ENCODE data around the gene PILRA.
"Not testable (repeated sequence)": the region's sequence is repeated elsewhere in the genome, so short reads cannot be mapped to it uniquely, and the experiment has no call there.

Gene PILRA

DNA sequence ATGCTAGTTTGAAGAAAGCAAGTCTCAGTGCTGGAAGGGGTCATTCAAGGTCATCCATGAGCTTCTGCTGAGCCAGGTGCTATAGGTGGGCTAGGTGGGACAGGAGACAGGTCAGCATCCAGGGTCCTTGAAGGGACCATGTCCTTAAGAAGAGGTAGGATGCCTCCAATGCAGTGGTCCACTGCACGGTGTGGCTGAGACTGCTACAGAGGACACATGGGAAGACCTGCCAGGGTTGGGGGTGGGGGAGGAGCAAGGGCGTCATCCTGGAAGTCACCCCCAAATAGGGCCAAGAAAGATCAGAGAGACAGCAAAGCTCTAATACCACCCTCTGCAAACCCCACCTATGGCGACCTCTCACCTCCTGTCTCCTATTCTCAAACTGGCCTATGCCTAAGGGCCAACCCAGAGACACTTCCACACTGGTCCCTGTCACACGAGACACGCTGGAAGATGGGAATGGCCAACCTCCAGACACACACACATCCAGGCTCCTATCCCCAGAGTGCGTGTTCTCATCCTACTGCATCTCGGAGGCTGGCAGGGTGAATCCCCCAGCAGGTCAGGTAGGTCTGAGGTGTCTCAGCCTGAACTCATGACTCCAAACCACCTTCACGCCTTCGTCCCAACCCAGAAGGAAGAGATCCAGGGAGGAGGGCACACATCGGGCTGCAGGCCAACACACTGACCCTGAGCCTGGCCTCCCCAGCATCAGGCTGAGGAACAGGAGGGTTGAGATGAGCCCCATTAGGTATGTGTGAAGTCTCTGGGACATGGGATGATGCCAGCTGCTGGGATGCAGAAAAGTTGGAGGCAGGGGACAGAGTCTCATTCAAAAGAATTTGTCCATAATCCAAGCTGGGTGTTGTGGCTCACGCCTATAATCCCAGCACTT, 68.6 kb downstream of the PILRA start:
- no peak for DNase-seq (ENCODE audit: insufficient read length, low spot score)
- TF ChIP-seq, protein P1, sequence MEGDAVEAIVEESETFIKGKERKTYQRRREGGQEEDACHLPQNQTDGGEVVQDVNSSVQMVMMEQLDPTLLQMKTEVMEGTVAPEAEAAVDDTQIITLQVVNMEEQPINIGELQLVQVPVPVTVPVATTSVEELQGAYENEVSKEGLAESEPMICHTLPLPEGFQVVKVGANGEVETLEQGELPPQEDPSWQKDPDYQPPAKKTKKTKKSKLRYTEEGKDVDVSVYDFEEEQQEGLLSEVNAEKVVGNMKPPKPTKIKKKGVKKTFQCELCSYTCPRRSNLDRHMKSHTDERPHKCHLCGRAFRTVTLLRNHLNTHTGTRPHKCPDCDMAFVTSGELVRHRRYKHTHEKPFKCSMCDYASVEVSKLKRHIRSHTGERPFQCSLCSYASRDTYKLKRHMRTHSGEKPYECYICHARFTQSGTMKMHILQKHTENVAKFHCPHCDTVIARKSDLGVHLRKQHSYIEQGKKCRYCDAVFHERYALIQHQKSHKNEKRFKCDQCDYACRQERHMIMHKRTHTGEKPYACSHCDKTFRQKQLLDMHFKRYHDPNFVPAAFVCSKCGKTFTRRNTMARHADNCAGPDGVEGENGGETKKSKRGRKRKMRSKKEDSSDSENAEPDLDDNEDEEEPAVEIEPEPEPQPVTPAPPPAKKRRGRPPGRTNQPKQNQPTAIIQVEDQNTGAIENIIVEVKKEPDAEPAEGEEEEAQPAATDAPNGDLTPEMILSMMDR (IDR thresholded peaks at IDR 0.05; ENCODE audit: insufficient read depth, missing control alignments): no peak
- no peak for FAIRE-seq

DNA sequence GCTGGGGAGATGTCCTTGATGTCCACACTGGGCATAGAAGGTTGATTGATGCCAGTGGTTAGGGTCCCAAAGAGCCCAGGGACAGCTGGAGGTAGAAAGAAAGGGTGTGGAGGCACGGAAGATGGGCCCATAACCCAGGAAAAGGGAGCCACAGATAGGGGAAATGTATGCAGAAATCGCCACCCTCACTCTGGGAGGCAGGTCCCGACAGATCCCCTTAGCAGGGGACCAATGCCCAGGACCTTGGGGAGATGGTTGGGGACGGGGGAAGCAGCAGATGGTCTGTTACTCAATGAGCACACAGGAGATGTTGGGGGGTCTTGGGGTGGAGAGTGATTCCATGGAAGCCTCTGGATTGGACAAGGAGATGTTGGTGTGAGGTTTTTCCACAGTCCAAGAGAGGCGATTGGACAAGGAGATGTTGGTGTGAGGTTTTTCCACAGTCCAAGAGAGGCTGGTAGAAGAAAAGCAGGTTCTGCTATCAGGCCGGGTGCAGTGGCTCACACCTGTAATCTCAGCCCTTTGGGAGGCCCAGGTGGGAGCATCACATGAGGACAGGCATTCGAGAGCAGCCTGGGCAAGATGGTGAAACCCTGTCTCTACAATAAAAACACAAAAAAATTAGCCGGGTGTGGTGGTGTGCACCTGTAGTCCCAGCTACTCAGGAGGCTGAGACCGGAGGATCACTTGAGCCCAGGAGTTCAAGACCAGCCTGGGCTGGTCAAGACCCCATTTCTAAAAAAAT, 70.0 kb downstream of the PILRA start:
- TF ChIP-seq, protein P1 (IDR thresholded peaks at IDR 0.05; ENCODE audit: insufficient read depth, missing control alignments): no peak
- no peak for DNase-seq (ENCODE audit: insufficient read length, low spot score)
- no peak for FAIRE-seq

DNA sequence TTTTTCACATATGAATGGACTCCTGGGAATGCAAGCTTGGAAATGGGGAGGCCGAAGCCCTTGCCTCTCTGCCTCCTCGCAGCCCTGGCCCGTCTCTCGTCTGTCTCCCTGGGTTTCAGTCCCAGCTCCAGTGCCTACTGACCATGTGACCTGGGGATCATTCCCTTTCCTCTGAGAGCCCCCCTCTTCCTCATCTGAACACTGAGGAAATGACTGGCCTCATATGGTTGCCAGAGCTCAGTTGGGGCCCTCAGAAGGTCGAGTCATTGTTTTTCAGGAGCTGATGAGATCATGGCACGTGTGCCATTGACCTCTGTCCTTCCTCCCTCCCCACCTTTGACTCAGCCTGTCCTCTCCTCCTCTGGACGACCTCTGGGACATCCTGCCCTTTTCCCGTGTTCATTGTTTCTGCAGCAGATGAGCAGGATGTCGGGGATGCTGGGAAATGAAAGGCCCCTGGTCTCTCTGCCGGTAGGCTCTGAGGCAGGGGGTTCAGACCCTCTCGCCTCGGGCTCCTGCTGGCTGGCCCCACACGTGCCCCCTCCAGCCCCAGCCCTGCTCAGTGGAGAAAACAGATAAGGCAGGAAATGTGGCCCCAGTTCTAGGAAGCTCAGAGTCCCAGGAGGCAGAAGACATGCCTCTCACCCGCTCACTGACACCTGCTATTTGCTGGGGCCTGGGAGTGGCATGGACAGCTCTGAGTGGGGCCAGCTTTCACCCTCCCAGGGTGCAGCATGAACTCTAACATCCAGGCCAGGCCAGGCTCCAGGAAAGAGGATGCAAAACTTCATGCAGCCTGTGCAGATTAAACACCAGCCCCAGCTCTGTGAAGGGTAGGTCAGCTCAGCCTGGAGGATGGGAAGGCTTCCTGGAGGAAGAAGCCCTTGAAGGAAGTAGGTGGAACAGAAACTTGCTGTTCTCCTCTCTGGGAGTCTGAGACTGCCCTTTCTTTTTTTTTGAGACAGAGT, 71.3 kb downstream of the PILRA start:
- TF ChIP-seq, protein P1 (IDR thresholded peaks at IDR 0.05; ENCODE audit: insufficient read depth, missing control alignments): no peak
- no peak for DNase-seq (ENCODE audit: insufficient read length, low spot score)
- FAIRE-seq: no peak

DNA sequence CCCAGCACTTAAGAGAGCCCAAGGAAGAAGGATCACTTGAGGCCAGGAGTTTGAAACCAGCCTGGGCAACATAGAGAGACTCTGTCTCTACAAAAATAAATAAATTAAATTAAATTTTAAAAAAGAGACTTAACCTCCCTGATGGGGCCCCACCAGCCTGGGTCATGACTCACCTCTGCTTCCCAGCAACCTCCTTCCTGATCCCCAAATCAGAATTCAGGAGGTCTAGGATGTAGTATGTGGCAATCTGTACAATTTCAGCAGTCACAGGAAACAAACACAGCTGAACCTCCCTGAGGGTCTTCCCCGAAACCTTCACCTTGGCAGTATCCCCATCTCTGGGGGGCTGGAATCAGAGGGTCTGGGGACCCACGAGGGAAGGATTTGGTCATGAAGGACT, 72.8 kb downstream of the PILRA start:
- TF ChIP-seq, protein P1 (IDR thresholded peaks at IDR 0.05; ENCODE audit: insufficient read depth, missing control alignments): no peak
- DNase-seq (ENCODE audit: insufficient read length, low spot score): no peak
- no peak for FAIRE-seq

DNA sequence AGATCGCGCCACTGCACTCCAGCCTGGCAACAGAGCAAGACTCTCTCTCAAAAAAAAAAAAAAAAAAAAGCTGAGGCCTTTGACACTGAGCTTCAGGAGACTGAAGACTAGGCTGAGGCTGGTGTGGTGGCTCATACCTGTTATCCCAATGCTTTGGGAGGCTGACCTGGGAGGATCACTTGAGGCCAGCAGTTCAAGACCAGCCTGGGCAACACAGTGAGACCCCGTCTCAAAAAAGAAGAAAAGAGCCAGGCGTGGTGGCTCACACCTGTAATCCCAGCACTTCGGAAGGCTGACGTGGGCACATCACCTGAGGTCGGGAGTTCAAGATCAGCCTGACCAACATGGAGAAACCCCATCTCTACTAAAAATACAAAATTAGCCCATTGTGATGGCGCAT, 74.1 kb downstream of the PILRA start:
- not testable (repeated sequence) for FAIRE-seq; DNase-seq (ENCODE audit: insufficient read length, low spot score)

- TF ChIP-seq, protein P1 (IDR thresholded peaks at IDR 0.05; ENCODE audit: insufficient read depth, missing control alignments): no peak
- no peak for DNase-seq (ENCODE audit: insufficient read length, low spot score)
- FAIRE-seq: no peak
These were observed 76.0 kb downstream of the PILRA start for GRCh38 chr7:100449190-100449795.
